T follicular helper cell (primary cell): ENCODE data around the gene MID1IP1.

ENCODE experiments used
- DNase-seq: peaks from one replicate; pipeline ENCODE4 v3.0.0-alpha.2; 2020; ENCODE audit warnings: low read depth

Gene MID1IP1

GRCh38 chrX:38816155-38816554, 14.9 kb downstream of the MID1IP1 start:
- no peak for DNase-seq

DNA sequence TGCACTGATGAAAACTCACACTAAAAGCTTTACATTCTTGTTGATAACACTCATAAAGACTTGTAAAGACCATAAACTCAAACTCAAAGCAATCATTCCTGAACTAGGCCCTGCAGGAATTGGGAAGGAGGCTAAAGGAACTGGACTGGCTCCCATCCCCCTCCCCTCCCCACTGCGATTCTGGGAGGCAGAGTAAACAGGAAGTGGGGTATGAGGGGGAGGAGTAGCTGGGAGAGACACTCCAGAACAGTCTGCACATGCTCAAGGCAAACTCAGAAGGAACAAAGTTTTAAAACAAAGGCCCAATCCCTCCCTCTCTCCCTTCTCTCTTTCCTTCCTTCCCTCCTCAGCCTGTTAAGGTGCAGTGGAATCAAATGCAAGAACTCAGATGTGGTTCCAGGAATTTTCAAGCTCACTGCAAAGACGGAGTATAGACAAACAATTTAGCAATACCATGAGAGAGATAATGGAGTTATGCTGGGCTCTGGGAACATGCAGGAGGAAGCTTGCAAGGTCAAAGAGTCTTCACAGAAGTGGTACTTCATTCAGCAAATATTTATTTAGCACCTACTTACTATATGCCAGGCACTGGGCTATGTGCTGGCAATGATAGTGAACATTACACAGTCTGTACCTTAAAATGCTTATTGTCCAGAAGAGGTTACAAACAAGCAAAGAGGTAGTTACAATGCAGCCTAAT, 15.9 kb downstream of the MID1IP1 start:
- no peak for DNase-seq

DNA sequence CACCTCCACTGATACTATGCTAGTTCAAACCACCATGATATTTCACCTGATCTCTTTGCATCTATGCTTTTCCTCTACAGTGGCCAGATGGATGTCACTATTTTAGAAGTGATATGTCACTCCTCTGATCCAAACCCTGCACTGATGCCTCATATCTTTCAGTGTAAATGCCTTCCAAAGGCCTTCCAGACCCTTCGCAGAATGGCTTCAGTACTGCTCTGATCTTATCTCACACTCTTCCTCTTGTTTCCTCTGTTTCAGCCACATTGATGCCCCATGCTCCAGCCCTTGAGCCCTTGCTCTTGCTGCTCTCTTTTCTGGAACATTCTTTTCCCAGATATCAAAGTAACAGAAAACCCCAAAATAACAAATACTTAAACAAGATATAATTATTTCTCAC, 17.9 kb downstream of the MID1IP1 start:
- DNase-seq, result no peak

GRCh38 chrX:38819709-38820108, 18.4 kb downstream of the MID1IP1 start:
- no peak for DNase-seq

DNA sequence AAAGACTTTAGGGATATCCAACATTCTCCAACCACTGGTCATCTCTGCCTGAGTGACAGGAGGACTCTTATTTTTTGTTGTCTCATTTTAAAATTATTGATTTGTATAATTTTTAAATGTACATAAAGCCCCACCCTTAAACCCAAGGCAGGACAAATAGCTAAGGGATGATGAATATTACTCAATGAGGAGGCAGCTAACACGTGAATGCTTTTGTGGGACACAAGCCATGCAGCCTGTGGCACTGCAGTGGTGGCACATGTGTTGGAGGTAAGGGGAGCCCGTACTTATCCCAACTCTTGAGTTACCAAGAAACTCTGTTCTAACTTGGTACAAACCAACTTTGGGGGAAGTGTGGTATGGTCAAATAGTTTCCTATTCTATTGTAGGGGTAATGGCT, 19.5 kb downstream of the MID1IP1 start:
- no peak for DNase-seq

- DNase-seq, result no peak
Measured at GRCh38 chrX:38824176-38824575, 22.9 kb downstream of the MID1IP1 start.

- no peak for DNase-seq
Measured at GRCh38 chrX:38831949-38832348, 30.7 kb downstream of the MID1IP1 start.

GRCh38 chrX:38837389-38837788, 36.1 kb downstream of the MID1IP1 start:
- no peak for DNase-seq

- DNase-seq, result no peak
Measured at GRCh38 chrX:38839277-38839676, 38.0 kb downstream of the MID1IP1 start.

GRCh38 chrX:38839944-38840343, 38.7 kb downstream of the MID1IP1 start:
- DNase-seq, result no peak

GRCh38 chrX:38841750-38842149, 40.5 kb downstream of the MID1IP1 start:
- DNase-seq, result no peak

GRCh38 chrX:38845426-38845825, 44.2 kb downstream of the MID1IP1 start:
- no peak for DNase-seq

DNA sequence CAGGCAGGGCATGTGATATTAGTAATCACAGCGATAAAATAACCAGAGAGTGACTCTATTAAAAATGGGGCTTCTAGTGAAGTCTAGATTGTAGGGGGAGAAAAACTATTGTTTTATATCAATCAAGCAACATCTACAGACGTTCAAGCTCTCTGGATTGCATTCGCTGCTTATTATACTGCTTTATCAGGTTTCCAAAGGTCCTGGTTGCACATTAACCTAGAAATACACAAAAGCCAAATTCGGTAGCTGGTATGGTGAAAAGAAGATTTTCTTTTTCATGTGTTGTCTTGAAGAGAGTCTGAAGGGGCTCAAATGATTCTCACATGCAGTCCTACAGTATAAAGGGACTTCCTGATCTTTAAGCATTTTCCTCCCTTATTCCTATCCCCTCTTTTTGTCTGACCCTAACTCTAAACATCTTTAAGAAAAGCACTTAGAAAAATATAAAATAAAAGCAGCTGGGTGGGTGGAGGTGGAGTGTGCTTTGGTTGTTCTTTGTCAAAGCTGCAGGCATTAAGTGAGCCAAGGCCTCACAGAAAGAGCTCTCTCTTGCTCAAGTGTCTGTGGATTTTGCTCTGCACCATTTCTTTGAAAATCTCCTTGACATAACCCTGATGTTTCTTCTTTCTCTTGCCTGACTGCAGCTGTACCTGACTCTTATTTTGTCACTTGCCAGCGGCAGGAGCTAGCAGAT, 46.1 kb downstream of the MID1IP1 start:
- DNase-seq, result no peak

GRCh38 chrX:38847903-38848230, 46.6 kb downstream of the MID1IP1 start:
- DNase-seq, result no peak

GRCh38 chrX:38848671-38849455, 47.6 kb downstream of the MID1IP1 start:
- DNase-seq, result no peak

- no peak for DNase-seq
Measured at GRCh38 chrX:38850807-38851544, 49.7 kb downstream of the MID1IP1 start.

DNA sequence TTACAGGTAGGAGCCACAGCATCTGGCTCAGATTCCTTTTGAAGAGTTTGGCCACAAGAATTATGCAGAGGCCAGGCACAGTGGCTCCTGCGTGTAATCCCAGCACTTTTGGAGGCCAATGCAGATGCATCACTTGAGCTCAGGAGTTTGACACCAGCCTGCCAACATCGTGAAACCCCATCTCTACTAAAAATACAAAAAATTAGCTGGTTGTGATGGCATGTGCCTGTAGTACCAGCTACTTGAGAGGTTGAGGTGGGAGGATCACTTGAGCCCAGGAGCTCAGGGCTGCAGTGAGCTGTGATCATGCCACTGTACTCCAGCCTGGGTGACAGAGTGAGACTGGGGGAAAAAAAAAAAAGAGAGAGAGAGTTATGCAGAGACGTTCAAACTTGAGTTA, 53.0 kb downstream of the MID1IP1 start:
- no peak for DNase-seq
